Measurements from ENCODE around the gene FRMD8.

DNA sequence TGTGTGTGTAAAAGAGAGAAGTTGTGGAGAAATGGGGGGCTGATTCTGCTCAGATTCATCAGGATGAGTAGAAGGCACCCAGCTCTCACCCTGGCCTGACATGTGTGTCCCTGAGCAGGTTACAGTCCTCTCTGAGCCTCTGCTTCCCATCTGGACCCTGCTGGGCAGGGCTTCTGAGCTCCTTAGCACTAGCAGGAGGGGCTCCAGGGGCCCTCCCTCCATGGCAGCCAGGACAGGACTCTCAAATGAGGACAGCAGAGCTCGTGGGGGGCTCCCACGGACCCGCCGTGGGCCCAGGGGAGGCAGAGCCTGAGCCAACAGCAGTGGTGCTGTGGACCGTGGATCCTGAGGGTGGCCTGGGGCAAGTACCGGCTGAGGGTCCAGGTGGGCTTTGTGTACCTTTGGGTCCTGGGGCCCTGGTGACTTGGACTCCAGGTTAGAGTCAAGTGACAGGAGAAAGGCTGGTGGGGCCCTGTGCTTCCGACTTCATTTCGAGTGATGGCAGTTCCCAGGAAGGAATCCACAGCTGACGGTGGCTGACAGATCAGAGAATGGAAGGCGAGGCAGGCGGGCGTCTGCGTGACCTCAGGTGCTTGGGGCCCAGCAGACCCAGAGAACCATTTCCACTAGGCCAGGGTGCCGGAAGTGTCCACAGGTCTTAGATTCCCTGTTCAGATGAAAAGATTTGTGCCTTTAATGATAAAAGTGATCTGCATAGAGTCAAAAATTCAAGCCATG, 58.0 kb downstream of the FRMD8 start:
- no peak for TF ChIP-seq POLR2A (IDR thresholded peaks at IDR 0.05)
- no peak for TF ChIP-seq CTCF (IDR thresholded peaks at IDR 0.05)
- peak in 1 of 3 donors; percentile 55 for TF ChIP-seq POLR2AphosphoS5 (IDR thresholded peaks at IDR 0.05)
